ENCODE data around the gene MTAP.

Gene MTAP

DNA sequence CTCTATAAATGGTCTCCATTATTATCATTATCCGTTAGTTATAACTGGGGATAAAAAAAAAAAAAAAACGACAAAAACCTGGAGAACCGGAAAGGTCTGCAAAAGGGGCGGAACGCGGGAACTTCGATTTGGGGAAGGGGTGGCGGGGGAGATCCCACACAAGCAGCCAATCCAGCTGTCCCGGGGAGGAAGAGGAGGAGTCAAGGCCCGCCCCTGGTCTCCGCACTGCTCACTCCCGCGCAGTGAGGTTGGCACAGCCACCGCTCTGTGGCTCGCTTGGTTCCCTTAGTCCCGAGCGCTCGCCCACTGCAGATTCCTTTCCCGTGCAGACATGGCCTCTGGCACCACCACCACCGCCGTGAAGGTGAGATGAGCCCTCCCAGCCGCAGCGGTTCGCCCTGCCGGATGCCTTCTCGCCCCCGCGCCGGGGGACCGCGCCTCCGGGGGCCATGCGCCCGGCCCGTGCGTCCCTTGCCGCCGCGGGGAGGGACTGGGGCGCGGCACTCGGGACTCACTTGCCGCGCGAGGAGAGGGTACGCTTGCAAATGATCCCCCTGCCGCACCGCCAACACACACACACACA, at the start of gene MTAP:
Gene MTAP, plus strand, starts transcription at position 219 of the 583 bp plus-strand sequence. Its CDS starts 113 bp downstream, at position 332.
- peak; percentile 75 for DNase-seq (ENCODE audit: low spot score)

DNA sequence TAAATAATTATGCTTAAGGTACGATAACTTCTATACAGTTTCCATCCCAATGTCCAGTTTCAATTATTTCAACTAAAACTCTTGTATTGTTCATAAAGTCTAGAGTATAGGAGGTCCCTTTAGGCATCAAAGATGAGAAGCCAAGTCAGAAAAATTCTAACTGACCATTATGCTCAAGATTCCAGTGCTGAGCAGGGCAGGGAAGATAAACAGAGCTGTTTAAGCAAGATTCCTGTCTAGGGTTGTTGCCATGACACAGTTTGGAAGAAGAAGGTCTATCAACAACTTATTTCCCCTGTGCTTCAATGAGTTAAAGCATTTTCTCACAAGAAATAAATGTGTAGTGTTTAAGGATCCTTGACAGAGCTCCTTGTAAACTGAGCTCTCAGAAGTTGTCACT, 48.9 kb upstream of the MTAP start:
- no peak for DNase-seq (ENCODE audit: low spot score)

DNA sequence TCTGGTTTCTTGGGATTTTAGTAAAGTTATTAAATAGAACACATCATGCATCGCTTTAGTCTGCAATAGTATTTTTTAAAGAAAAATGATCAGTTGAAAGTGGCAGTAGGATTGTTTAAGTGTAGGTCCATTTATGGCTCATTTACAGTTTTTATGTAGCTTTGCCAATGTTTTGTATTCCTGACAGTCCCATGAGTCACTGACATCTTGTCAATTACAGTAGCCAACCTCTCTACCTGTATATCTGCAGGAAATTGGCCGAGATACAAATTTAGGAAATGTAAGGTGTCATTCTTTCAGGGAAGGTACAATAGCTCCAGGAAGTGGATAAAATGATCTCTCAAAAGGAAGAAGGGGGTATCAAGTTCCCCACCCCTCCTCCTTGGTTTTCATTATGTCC, 47.7 kb upstream of the MTAP start:
- no peak for DNase-seq (ENCODE audit: low spot score)

DNA sequence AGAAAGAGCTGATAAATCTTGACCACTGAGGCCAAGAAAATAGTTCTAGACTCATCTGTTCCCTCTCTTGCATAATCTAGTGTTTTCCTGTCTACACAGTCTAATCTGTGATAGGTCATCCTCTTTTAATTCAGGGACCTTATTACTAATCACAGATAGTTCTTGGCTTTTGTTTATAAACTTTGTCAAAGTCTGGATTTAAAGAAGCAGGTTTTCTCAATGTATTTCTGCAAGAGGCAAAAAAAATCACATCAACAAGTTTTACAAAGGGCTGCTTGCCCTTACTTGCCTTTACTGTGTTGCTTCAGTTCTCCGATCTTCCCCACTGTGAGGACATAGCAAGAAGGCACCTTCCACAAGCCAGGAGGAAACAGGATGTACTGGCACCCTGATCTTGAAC, 43.9 kb upstream of the MTAP start:
- no peak for DNase-seq (ENCODE audit: low spot score)

DNA sequence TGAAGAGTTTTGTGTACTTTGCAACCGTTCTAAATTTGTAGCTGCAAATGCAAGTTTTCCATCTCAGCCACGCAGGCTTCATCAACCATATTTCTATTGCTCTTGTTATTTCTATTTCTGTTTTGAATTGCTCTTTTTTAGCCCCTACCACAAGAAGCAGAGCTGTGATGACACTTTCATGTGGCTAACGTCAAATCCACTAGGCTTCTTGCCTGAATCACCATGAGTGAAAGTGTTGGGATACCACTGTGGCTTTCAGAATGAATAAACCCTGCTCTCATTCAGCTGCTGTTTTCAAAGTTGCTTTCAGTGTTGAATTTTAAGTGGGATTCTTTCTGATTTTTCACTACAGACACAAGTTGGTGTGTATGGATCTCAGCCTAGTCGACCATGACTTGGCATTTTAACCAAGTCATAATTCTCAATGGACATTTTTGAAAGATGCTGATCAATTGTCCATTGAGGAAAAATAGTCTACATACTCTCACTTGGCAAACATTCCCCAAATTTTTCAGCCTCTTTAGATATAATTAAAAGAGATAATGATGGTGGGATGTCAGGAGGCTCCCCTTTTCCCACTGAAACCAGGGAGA, 41.0 kb upstream of the MTAP start:
- no peak for DNase-seq (ENCODE audit: low spot score)

DNA sequence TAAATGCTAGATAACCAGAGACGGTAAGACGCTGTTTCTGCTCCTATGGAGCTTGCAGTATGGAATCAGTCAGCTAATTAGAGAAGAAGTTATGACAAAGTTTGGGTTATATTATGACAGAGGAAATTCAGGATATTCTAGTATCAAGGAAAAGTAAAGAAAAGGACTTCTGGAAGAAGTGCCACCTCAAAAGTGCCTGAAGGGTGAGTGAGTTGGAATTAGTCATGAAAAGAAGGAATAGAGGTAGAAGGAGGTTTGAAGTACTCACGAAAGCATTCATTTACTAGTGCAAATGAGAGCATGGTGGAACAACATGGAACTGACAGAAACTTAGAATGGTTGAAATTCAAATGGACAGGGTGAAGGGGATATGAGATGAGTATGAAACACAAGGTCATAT, 40.4 kb upstream of the MTAP start:
- no peak for DNase-seq (ENCODE audit: low spot score)

- no peak for DNase-seq (ENCODE audit: low spot score)
Observed at GRCh38 chr9:21764846-21765245, 37.6 kb upstream of the MTAP start.

- no peak for DNase-seq (ENCODE audit: low spot score)
Observed at GRCh38 chr9:21766096-21766495, 36.3 kb upstream of the MTAP start.

- no peak for DNase-seq (ENCODE audit: low spot score)
Observed at GRCh38 chr9:21770871-21771560, 31.4 kb upstream of the MTAP start.

DNA sequence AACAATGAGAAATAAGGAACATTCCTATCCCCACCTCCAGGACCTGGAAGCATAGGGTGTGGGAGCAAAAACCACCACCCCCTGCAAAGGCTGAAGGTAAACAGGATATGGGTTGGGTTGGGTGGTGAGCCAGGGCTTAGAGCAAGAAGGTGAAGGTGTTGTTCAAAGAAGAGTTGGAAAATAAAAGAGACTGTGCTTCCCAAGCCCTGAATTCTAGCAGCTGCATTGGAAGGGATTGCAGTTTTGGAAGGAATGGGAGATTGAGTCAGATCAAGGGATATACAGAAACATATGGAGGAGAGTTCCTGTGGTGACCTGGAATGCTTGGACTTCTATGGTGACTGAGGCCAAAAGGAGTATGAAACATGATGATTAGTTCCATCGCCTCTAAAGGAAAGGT, 24.7 kb upstream of the MTAP start:
- no peak for DNase-seq (ENCODE audit: low spot score)

DNA sequence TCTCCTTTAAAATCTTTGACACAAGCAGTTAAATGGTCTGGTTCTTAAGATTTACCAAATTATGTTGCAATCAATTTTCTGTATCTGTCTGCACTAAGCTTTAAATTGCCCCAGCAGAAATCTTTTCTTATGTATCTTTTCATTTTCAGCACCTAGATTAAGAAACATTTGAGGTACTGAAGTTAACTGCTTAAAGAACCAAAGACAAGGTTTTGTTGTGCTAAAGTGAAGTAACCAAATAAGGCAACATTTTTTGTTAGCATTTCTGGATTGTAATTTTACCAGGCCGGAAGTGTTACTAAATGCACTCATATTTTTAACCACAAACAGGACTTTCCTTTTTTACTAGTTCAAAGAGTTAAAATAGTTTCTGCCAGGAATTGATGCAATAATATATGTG, 24.1 kb upstream of the MTAP start:
- no peak for DNase-seq (ENCODE audit: low spot score)

DNA sequence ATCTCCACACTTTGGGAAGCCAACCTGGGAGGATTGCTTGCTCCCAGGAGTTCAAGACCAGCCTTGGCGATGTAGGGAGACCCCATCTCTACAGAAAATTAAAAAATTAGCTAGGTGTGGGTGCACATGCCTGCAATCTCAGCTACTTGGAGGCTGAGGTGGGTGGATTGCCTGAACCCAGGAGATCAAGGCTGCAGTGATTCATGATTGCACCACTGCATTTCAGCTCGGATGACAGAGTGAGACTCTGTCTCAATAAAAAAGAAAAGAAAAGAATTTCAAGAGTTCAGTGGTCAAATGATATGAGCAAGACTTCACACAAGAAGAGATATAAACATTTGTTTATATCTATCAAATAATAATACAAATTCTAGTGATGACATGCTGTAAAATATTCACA, 23.0 kb upstream of the MTAP start:
- DNase-seq (ENCODE audit: low spot score), result no peak

- no peak for DNase-seq (ENCODE audit: low spot score)
Observed at GRCh38 chr9:21781656-21782055, 20.8 kb upstream of the MTAP start.

- no peak for DNase-seq (ENCODE audit: low spot score)
Observed at GRCh38 chr9:21782205-21782604, 20.2 kb upstream of the MTAP start.

- no peak for DNase-seq (ENCODE audit: low spot score)
Observed at GRCh38 chr9:21788752-21789151, 13.7 kb upstream of the MTAP start.

GRCh38 chr9:21789541-21790037, 12.8 kb upstream of the MTAP start:
- DNase-seq (ENCODE audit: low spot score), result peak; percentile 64

DNA sequence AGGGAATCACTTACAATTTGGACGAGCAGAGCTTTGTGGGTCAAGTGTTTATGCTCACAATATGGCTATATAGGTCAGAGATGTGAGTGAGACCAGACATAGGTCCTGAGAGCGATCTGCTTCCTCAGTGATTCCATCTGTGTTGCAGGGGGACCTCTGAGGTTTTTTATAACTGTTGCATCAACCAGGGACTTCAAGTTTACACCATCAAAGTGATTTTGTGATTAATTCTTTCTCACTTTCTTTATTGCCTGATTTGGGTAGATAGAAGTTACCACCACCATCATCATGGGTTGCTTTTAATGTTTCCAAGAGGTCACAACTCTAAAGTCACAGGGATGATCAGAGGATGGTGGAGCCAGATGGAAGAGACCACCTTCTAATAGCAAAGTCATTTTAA, 7.0 kb upstream of the MTAP start:
- DNase-seq (ENCODE audit: low spot score), result no peak

- no peak for DNase-seq (ENCODE audit: low spot score)
Observed at GRCh38 chr9:21796768-21797167, 5.7 kb upstream of the MTAP start.

GRCh38 chr9:21800931-21801682, 1.3 kb upstream of the MTAP start:
- DNase-seq (ENCODE audit: low spot score), result no peak

GRCh38 chr9:21801683-21802417, 586 bp upstream of the MTAP start:
- DNase-seq (ENCODE audit: low spot score), result peak; percentile 13

GRCh38 chr9:21803649-21804048, 1.2 kb downstream of the MTAP start:
- DNase-seq (ENCODE audit: low spot score), result no peak

DNA sequence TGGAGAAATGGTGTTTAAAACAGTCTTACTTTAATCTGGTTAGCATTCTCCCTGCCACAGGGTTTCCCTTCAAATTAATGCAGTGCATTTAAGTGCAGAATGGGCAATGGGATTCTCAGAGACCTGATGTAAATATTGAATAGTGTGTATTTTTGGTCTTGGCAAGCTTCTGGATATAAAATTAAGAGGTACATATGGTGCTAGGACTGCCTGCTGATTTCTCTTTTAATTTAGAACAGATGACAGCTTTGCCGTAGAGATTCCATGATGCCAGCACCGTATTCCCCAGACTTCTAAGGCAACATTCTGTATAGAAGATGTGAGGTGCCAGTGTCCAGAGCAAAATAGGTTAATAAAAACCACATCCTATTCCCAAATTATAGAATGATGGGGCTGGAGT, 1.9 kb downstream of the MTAP start:
- no peak for DNase-seq (ENCODE audit: low spot score)
